Peyer's patch (tissue), 4 donors: ENCODE measurements around the gene NAV2.

ENCODE experiments used
- POLR2A ChIP-seq, 2 donors: fragments of 450-650 bp; IDR thresholded peaks; one replicate each; pipeline ENCODE4 v1.5.1; 2017; ENCODE audit warnings: antibody characterized with exemption in 2 of 2, mild to moderate bottlenecking in 2 of 2, moderate library complexity in 2 of 2
- TF ChIP-seq, protein P1 (sequence below), 6 experiments: fragments of 450-650 bp in 4 of 6; fragments of 200-600 bp in 2 of 6; sonication (generic) in 1 of 6; IDR thresholded peaks; one replicate each; pipeline ENCODE4 v1.5.1; 2017 to 2019; ENCODE audit warnings: antibody characterized with exemption in 6 of 6, mild to moderate bottlenecking in 3 of 6, moderate library complexity in 1 of 6

DNA sequence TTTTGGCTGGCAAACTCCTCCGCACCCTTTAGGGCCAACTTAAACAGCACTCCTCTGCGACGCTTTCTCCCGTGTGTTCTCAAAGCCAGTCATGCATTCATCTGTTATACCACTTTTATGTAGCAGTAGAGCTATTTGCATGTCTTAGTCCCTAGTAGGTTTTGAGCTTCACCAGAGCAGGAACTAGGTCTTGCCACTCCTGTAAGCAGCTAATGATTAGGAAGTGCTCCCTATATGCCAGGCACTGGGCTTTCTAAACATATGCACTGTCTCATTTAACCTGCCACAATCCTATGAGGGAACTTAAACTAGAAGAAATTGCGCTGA lies 266.8 kb downstream of the NAV2 start:
- TF ChIP-seq, protein P1, sequence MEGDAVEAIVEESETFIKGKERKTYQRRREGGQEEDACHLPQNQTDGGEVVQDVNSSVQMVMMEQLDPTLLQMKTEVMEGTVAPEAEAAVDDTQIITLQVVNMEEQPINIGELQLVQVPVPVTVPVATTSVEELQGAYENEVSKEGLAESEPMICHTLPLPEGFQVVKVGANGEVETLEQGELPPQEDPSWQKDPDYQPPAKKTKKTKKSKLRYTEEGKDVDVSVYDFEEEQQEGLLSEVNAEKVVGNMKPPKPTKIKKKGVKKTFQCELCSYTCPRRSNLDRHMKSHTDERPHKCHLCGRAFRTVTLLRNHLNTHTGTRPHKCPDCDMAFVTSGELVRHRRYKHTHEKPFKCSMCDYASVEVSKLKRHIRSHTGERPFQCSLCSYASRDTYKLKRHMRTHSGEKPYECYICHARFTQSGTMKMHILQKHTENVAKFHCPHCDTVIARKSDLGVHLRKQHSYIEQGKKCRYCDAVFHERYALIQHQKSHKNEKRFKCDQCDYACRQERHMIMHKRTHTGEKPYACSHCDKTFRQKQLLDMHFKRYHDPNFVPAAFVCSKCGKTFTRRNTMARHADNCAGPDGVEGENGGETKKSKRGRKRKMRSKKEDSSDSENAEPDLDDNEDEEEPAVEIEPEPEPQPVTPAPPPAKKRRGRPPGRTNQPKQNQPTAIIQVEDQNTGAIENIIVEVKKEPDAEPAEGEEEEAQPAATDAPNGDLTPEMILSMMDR (IDR thresholded peaks at IDR 0.05): no peak
- TF ChIP-seq POLR2A (IDR thresholded peaks at IDR 0.05): no peak
